ENCODE measurements around the gene PTPRG.

PTPRG gene

DNA sequence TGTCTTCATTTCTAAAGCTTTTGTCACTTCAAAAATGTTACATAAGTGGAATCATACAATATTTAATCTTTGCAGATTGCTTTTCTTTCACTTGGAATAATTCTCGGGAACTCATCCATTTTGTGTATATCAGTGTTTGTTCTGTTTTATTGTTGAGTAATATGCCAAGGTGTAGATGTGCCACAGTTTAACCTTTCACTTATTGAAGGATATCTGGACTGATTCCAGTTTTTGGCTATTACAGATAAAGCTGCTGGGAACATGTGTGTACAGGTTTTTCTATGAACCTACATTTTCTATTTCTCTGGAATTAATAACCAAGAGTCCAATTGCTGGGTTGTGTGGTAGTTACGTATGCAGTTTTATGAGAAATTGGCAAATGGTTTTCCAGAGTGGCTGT is 334.9 kb downstream of the PTPRG start:
- no peak for DNase-seq (ENCODE audit: low read depth)

DNA sequence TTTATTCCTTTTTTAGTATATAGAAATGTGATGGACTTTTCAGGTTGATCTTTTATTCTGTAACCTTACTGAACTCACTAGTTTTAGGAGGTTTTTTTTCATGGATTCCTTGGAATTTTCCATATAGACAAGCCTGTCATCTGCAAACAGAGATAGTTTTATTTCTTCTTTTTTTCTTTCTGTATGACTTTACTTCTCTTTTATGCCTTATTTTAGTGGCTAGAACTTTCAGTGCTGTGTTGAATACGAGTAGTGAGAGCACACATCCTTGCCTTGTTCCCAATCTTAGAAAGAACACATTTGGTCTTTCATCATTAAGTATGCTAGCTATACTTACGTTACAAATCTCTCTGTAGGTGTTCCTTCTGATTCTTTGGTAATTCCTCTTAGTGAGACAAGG is 336.5 kb downstream of the PTPRG start:
- DNase-seq (ENCODE audit: low read depth), result no peak

DNA sequence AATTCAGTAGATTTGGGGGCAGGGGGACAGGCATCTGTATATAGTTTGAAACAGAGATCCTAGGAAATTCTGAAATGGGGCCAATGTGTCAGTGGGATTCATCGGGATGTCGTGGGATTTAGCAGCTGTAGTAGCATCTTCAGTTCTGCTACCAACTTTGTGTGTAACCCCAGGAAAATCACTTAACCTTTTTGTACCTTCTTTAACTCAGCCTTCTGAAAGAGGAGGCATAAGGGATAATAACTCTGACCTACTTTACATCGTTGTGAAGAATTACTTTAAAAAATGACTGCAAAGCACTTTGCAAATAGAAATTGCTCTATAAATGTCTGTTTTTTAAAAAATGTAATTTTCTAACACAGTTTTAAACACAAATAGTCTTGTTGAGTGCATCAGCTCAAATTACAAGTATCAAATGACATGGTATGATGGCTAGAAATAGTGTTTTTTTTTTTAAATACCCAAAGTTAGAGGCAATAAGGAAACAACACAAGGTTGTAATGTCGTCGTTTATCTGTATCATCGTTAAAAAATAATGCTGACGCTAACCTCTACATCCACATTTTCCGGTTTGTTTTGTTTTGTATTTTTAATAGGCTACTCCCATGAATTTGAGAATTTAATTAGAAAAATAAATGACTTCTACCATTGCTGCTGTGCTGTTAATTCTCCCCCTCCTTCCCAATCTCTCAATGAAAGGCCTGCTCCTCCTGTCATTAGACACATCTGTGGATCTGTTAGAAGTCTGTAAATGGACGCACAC is 338.5 kb downstream of the PTPRG start:
- no peak for DNase-seq (ENCODE audit: low read depth)

DNA sequence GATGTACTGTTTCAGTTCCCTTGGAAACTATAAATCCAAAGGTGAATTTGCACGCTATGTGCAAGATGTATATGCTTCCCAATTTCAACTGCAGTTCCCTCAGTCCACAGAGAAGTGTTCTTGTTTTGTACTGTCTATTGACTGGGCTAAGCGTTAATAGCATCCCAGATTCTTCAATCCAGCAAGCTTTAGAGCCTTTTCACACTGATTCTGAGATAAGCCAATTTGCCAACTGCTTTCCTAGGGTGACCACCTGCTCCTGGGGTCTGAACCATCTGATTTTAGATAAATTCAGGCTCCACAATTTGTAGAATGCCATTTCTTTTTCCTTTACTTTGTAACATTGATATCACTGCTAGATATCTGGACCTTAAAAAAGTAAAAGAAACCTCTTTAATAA is 340.1 kb downstream of the PTPRG start:
- DNase-seq (ENCODE audit: low read depth), result no peak

DNA sequence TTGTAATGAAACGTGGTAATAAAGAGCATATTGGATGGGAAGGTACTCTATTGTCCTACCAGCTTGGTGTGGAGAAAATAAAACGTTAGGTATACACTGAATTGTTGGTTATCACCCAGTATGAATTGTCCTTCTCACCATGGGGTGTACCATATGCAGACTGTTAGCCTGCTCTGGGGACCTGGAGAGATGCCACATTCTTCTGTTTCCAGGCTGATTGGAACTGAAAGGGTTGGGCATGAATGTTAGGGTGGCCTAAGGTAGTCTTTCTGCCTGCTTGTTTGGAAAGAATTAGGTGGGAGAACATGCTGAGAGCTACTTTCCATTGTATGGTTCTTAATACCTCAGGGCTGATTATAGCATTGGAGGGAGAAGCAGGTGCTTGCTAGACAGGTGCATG is 340.6 kb downstream of the PTPRG start:
- no peak for DNase-seq (ENCODE audit: low read depth)

DNA sequence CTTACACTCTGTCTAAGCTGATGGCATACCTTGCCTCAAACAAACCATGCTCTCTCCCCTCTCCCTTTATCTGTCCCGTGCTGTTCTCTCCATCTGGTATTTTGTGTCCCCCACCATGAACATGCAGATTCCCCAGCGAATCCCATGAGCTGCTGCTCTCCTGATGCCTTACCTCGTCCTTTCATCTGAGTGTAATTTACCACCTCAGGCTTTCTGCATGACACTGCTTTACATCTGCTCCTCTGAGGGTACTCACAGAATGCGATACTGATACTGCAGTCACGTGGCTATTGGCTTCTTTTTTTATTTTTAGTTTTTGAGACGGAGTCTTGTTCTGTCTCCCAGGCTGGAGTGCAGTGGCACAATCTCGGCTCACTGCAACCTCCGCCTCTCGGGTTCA is 341.7 kb downstream of the PTPRG start:
- DNase-seq (ENCODE audit: low read depth), result no peak

DNA sequence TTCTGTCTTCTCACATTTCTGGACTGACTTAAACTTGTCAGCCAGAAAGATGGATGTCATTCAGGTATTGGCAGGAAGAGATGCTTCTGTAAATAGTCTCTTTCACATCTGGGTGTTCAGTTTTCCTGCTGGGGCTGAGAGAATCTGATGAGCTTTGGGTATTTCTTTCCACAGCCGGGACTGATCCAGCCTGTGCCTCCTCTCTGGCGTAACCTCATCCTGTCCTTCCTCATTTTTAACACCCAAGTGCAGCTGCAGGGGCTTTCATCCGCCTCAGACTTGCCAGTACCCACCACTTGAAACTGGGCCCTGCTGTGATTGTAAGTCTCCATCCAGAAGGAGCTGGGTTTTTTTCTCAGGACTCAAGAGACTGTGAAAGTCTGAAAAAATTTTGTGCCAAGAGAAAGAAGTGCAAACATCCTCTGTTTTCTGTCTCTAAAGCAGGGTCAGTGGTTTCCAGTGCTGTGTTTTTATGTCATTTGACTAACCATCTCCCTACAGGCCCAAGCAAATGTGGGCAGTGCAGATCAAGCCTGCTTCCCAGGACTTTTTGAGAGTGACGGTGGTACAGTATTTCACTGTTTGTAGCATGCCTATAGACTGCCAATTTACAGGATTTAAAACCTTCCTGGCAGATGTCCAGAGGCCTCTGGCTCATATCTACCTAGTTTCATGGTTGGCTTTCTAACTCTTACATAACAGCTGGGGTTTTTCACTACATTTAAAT is 342.7 kb downstream of the PTPRG start:
- no peak for DNase-seq (ENCODE audit: low read depth)

DNA sequence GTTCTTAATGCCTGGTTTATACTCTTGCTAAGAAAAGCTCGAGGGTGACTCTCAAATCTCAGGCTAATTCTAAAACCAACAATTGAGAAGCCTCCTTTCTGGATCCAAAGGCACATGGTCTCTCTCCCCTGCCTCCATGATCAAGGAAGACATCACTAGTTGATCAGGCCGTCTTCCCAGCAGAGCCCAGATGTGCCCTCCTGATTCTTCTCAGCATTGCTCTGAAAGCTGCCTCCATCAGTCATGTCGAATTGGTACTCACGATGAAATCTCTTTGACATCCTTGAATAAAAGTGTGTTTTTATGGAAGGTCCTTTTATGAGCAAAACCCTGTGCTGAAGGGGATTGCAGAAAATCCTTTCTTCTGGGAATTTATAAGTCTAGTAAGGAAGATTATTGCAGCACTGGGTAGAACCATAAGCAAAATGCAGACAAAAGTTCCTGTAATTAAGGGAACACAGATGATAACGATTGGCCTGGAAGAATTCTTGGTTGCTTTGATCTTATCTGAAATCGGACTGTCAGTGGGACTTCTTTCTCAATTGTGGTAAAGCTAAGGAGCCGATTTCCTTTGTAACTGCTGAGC is 345.9 kb downstream of the PTPRG start:
- DNase-seq (ENCODE audit: low read depth), result no peak

DNA sequence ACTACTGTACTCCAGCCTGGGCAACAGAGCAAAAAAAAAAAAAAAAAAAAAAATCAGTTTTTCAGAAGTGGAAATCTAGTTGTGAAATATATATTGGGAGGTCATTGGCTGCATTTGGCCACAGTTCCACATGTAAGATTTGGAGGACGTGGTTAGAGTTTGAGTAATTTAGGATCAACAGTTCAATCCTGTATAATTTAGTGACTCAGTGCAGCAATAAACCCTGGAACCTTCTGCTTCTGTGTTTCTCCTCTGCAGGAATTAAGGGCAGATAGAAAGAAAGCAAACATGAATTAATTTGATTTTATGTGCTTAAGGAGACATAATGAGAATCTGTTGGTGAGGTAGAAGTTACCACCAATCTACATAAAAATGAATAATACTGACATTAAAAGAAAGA is 347.0 kb downstream of the PTPRG start:
- DNase-seq (ENCODE audit: low read depth), result no peak

DNA sequence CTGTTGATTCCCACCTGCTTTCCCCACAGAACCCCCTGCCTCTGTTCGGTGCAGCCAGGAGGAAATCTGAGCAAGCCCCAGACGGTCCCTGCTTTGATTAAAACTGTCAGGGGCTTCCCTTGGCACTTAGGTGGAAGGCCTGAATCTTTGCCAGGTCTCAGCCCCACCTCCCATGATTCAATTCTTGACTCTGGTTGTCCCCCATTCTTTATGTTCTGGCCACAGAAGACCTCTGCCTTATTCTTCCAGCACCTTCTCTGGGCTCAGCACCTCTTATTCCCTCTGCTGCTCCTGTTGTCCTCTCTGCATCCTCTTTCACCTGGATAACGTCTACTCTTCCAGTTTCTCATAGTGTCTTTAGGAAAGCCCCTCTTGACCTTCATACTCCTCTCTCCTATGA is 349.4 kb downstream of the PTPRG start:
- DNase-seq (ENCODE audit: low read depth), result no peak

DNA sequence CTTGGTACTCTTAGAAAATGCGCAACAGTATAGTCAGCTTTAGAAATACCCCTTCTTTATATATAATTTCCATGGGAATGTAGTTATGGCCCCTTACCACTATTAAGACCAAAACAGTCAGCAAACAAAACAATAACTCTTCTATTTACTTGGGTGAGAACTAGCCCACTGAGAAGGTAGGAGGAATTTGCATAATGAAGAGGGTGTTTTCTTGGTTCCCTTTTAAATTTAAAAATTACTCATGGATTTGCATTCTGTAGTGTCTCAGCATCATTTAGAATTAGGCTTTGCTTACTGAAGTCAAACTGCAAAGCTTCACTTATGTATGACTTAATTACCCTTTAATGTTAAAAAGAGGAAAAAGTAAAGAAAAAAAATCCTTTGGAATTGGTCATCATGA is 350.8 kb downstream of the PTPRG start:
- DNase-seq (ENCODE audit: low read depth), result no peak

DNA sequence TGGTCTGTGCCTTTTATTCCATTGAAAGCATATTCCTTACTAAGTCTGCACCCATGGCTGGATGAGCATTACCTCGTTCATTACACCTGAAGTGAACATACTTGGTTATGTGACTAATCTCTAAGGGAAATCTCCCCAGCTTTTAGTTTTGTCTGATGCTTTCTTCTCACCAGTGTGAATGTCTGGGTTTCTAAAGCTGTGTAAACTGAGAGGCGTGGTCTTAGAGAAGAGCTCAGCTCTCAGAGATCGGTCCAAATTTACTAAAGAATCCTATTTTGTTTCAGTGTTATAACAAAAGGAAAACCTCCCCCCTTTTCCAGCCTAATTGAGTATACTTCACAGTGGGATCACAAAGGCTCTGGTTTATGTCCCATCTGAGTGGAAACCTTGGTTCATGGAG is 352.3 kb downstream of the PTPRG start:
- DNase-seq (ENCODE audit: low read depth), result no peak

DNA sequence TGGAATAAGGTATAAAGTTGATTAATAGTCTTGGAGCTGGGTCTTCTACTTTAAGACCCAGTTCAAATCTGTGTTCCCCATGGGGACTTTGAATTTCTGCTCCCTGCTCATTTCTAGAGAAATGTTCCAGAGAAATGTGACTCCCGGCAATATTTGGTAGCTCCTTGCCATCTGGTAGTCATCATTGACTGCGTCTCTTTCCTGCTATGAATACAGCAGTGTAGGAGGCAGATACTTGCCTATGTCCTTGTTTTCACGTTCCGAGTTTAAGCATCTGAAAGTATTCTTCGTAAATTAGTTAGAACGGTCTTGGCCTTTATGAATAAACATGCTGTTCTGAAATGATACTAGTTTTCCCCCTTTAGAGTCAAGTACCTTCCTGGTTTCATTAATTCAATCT is 352.9 kb downstream of the PTPRG start:
- no peak for DNase-seq (ENCODE audit: low read depth)

DNA sequence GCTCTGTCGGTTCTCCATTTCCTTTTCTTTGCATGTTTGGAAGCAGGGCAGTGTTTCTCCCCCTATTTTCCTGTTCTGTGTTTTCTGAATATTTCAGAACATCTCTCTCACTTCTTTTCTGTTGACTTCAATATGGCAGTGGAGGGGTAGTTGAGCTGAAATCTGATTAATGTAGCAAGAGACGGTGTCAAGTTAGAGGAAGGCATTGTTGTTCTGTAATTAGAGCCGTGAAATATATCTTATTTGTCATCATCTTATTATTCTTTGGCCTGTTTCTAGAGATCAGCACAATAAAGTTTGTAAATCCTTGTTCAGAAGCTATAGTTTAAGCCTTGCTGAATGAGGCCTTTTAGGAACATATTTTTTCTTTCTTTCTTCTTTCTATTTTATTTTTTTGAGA is 353.9 kb downstream of the PTPRG start:
- DNase-seq (ENCODE audit: low read depth), result no peak

DNA sequence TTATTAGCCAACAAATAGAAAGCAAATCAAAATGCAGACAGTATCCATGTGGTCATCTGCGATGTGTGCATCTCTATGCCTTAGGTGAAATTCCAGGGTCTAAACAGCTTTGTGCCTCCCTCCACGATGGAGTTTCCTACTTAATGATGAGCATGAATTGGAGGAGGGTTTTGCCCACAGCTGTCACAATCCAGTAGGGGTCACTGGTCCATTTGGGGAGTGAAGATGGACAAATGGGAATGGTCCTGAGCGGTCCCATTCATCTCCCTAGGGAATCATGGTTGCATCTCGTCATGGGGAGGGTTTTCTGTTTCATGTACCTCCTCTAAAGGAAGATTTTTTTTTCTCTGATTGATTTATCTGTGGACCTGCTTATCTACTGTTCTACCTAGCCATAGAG is 358.0 kb downstream of the PTPRG start:
- DNase-seq (ENCODE audit: low read depth), result no peak

DNA sequence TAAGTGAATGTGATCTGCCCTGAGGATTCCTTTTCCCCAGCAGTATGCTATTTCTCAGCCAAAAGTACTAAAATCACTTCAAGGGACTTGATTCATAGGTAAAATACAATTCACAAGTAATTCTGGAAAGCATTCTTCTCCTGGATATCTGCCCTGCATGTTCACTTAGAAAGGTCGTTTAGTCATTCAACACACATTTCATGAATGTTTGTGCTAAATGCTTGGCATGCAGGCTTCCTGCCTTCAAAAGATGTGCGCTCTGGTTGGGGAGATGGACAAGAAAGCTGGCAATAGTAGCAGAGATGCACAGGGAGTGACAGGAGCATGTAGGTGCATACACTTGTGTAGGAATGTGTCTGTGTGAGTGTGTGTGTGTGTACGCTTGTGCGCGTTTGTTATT is 360.7 kb downstream of the PTPRG start:
- no peak for DNase-seq (ENCODE audit: low read depth)

DNA sequence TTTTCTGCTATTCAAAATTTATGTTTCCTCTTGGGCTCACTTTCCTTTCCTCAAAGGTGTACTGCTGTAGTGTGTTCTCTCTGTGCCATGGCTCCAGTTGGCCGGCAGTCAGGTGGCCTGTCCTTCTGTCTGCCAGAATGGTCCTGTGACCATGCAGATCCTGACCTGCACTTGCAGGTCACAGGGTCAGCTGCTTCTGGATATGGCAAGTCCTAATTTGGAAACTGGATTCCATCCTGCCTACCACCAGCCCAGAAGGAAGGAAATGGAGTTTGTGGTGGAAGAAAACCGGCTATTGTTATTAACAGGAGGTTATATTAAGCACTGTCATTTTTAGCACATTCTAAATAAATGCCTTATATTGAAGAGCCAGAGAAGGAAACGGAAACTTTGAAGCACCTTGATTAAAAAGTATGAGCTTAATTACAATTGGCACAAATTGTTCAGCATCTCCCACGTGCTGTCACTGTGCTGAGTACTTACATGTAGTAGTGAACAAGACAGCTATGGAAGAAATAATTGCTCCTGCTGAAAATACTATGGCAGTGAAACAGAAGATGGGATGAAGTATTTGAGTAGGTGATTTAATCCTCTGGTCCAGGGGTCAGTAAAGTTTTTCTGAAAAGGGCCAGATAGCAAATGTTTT is 362.8 kb downstream of the PTPRG start:
- no peak for DNase-seq (ENCODE audit: low read depth)

DNA sequence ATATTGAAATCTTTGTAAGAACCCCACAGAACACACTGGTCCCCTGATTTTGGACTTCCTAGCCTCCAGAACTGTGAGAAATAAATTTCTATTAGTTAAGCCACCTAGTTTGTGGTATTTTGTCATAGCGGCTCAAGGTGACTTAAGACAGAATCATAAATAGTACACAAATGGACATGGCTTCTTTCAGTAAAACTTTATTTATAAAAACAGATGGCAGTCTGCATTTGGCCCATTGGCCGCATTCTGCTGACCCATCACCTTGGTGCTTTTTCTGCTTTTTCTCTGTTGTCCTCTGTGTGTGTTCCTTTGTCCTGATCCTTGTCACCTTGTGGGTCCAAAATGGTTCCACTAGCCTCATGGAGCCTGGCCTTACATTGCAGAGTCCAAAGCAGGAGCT is 363.6 kb downstream of the PTPRG start:
- DNase-seq (ENCODE audit: low read depth), result no peak

DNA sequence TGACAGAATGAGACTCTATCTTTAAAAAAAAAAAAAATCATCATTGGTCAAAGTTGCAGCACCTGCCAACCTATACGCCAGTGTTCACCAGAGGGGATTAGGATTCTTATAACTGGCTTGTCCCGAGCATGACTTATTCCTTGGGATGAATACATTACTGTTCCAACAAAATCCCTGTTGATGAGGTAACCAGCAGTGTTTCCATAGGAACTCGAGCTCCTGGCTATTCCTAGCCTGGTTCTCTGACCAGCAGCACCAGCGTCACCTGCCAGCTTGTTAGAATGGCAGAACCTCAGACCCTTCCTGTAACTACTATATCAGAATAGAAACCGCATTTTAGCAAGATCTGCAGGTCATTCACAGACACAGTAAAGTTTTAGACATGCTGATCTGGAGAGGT is 364.4 kb downstream of the PTPRG start:
- no peak for DNase-seq (ENCODE audit: low read depth)

DNA sequence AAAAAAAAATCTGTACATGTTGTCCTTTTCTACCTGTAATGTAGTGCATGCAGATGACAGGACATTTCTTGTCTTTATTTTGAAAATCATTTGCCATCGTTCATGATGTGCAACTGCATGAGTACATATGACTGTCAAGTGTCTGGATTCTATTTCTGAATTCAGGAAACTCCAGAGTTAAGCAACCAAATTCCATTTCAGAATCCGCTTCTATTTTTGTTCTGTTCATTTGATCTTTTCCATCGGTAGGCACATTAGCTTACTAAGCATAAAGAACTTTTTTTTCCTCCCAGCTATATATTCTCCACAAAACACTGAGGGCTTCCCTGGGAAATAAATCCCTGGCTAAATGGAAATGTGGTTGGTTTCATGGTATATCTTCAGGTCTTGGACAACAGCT is 365.6 kb downstream of the PTPRG start:
- no peak for DNase-seq (ENCODE audit: low read depth)

DNA sequence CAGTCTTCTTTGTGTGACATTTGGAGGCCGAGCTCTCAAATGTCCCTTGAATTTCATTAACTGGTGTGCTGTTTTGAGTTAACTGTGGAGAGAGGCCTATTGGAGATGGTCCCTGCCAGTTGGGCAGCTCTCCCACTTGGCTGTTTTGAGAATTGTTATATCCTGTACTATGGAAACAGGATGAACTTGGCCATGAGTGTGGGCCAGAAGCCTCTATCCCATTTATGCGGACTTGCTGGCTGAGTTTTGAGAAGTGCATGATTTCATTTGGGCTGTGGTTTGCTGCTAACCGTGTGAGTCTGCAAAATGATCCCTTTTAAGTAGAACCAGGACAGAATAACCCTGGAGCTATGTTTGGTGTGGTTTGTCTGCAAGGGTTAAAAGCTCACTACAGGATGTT is 366.0 kb downstream of the PTPRG start:
- DNase-seq (ENCODE audit: low read depth), result no peak

DNA sequence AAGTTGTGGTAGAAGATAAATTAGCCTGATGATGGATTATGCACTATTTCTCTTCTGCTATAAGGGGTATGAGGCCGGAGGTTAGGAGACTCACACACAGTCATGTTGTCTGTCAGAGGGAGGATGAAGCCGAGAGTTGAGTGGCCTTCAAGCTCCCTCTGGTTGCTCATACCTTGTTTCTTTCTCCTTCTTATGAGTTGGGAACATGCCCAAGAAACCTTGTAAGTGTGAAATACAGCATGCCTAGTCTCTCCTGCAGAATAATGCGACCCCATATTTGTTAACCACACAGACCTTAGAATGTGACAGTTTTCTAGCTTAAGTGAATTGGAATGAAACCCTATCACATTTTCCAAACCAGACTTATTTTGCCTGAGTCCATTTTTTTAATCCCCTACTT is 366.7 kb downstream of the PTPRG start:
- no peak for DNase-seq (ENCODE audit: low read depth)

DNA sequence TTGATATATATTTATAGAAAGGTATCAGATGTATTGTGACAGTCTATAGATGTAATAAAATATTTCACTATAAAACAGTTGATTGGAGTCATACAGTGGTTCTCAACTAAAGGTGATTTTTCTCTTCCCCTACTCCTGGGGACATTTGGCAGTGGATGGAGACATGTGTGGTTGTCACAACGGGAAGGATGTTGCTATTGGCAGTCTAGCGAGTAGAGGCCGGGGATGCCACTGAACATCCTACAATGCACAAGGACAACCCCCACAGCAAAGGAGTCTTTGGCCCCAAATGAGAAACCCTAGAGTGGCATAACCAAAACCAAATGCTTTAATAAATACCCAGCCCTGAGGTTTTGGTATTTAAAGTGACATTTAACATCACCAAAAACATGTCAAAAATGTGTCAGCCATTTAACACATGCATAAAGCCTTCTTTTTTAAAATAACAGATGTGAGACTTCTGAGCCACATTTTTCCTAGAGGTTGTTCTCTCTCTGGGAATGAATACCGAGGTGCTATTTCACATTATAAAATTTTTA is 367.5 kb downstream of the PTPRG start:
- DNase-seq (ENCODE audit: low read depth), result no peak
